Testis (tissue), 3 donors: ENCODE data around the gene MYO3A. TPM values are rescaled to one million over a fixed set of nuclear protein-coding genes. Genes with fewer than 3 reads are reported as not detected.

Experiments
- DNase-seq: peaks from one replicate; pipeline ENCODE4 v3.0.0-alpha.2; 2019
- H3K27ac ChIP-seq, 2 donors: fragments of 200-600 bp; sonication (generic); one replicate each; pipeline ENCODE4 v1.5.1; 2019
- H3K27me3 ChIP-seq: fragments of 200-600 bp; sonication (generic); one replicate; pipeline ENCODE4 v1.5.1; 2019
- H3K36me3 ChIP-seq: fragments of 200-600 bp; sonication (generic); one replicate; pipeline ENCODE4 v1.5.1; 2017; ENCODE audit warnings: low read depth; ENCODE audit errors: missing control alignments
- H3K4me1 ChIP-seq: fragments of 200-600 bp; sonication (generic); one replicate; pipeline ENCODE4 v1.5.1; 2019
- H3K4me3 ChIP-seq, 2 donors: fragments of 200-600 bp; sonication (generic); one replicate each; pipeline ENCODE4 v1.5.1; 2017 to 2019
- H3K9me3 ChIP-seq: fragments of 200-600 bp; sonication (generic); one replicate; pipeline ENCODE4 v1.5.1; 2017
- POLR2A ChIP-seq: fragments of 450-650 bp; IDR thresholded peaks from one replicate; pipeline ENCODE4 v1.6.1; 2017; ENCODE audit warnings: antibody characterized with exemption, mild to moderate bottlenecking, moderate library complexity
- WGBS, 2 donors: methylation state at CpG; one replicate each; pipeline ENCODE4 v1.1.5; 2018; 5-methylcytosine and 5-hydroxymethylcytosine counted together
- intact Hi-C: fragments of 100-400 bp; cut with DNase I; formaldehyde crosslinking; loops from one replicate; pipeline ENCODE4 v1.15.1; 2023; ENCODE audit warnings: low total_unique reads
- polyA plus RNA-seq: library from polyadenylated mRNA; stranded (reverse); fragments of 350-450 nt; fragmentation: Illumina TruSeq; extraction: RNeasy Lipid Tissue Mini Kit (QIAGEN cat#74804); gene quantifications from one replicate; pipeline ENCODE4 v1.2.3, GENCODE V29; 2014; ENCODE audit warnings: low read depth, low replicate concordance; ENCODE audit not compliant: insufficient read depth
- total RNA-seq, 2 donors: library from RNA; depleted of rRNA; stranded (reverse); fragments of >200 nt; gene quantifications; one replicate each; pipeline ENCODE4 v1.2.3, GENCODE V29; 2016
- TF ChIP-seq, protein P1 (sequence below), 3 experiments: fragments of 450-650 bp in 2 of 3; fragments of 200-600 bp in 1 of 3; sonication (generic) in 1 of 3; IDR thresholded peaks; one replicate each; pipeline ENCODE4 v1.5.1; 2016 to 2019; ENCODE audit warnings: antibody characterized with exemption in 3 of 3, mild to moderate bottlenecking in 2 of 3, moderate library complexity in 1 of 3

MYO3A gene
- total and polyA plus RNA-seq, 3 donors from 2014 or later = 8.7 to 21.1 (median 9.5) TPM

GRCh38 chr10:25952857-25953256 lies 18.8 kb downstream of the MYO3A start:
- Histone ChIP-seq H3K27ac (no peak overlapping the region), H3K27me3 (no peaks in the 10 kb centered on the region), H3K4me3 (no peak overlapping the region), H3K36me3 (no peaks in the 10 kb centered on the region), H3K9me3 (no peaks in the 10 kb centered on the region), H3K4me1 (no peaks in the 10 kb centered on the region)
- intact Hi-C loops = no loop called here
- WGBS, 2 donors = 84 to 89% methylated on average over 2 of the region's 2 CpGs
- no peak for DNase-seq
- TF ChIP-seq, protein P1, sequence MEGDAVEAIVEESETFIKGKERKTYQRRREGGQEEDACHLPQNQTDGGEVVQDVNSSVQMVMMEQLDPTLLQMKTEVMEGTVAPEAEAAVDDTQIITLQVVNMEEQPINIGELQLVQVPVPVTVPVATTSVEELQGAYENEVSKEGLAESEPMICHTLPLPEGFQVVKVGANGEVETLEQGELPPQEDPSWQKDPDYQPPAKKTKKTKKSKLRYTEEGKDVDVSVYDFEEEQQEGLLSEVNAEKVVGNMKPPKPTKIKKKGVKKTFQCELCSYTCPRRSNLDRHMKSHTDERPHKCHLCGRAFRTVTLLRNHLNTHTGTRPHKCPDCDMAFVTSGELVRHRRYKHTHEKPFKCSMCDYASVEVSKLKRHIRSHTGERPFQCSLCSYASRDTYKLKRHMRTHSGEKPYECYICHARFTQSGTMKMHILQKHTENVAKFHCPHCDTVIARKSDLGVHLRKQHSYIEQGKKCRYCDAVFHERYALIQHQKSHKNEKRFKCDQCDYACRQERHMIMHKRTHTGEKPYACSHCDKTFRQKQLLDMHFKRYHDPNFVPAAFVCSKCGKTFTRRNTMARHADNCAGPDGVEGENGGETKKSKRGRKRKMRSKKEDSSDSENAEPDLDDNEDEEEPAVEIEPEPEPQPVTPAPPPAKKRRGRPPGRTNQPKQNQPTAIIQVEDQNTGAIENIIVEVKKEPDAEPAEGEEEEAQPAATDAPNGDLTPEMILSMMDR (IDR thresholded peaks at IDR 0.05) = no peak
- no peak for TF ChIP-seq POLR2A

DNA sequence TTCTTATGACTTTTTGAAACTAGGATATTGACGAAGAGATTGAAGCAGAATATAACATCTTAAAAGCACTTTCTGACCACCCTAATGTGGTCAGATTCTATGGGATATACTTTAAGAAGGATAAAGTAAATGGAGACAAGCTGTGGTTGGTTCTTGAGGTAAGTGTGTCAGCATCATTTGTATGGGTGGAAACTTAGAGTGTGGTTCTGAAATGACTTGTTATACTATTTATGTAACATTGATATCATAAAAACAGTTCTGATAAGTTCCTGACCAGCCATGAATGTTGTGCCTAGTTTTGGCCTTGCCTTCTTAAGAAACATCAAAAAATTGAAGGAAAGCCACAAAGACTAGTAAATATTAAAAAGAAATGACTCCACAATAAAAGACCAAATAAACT lies 20.8 kb downstream of the MYO3A start:
- no peaks in the 10 kb centered on the region for H3K27me3 ChIP-seq
- H3K4me3 ChIP-seq = no peak overlapping the region
- intact Hi-C loops = no loop called here
- no peaks in the 10 kb centered on the region for H3K4me1 ChIP-seq
- H3K27ac ChIP-seq = no peak overlapping the region
- H3K9me3 ChIP-seq = no peaks in the 10 kb centered on the region
- no peak for TF ChIP-seq POLR2A
- TF ChIP-seq, protein P1 (IDR thresholded peaks at IDR 0.05) = no peak
- WGBS, 2 donors = 71 to 85% methylated on average over 1 of the region's 1 CpG
- no peaks in the 10 kb centered on the region for H3K36me3 ChIP-seq
- DNase-seq = no peak

DNA sequence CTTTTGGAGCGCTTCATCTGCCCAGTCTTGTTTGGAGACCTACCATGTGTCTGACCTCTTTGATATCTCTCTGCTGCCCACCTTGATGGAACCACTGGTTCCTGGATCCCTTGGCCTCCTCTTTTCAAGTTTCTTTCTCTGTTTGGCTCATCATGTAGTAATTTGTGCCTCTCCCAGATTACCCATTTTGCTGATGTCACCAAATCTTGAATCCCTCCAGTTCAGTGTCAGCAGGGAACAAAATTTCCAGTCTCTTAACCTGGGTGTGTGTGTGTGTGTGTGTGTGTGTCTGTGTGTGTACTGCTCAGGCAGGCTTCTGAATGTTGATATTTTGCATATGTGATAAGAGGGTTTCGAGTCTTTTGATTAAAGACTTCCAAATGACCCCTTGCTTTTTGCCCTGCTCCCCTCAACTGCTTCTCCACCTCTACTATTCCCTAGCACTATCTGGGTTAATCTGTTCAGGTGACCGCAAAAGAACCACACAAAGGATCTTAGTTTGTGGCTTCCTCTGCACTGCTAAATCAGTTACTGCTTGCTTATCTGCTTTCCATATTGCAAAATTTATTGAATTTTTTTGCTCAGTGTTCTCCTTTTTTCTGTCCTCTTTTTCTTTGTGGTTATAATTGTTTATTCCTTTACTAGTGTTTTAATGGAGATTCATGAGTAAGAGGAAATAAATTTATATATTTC lies 25.7 kb downstream of the MYO3A start:
- 82% methylated on average over 3 of the region's 3 CpGs for WGBS, 2 donors

GRCh38 chr10:25965584-25965983 lies 31.6 kb downstream of the MYO3A start:
- DNase-seq = no peak
- Histone ChIP-seq H3K27ac (no peak overlapping the region), H3K4me3 (no peak overlapping the region), H3K9me3 (no peaks in the 10 kb centered on the region), H3K27me3 (no peaks in the 10 kb centered on the region), H3K4me1 (no peaks in the 10 kb centered on the region), H3K36me3 (no peaks in the 10 kb centered on the region)
- 84 to 89% methylated on average over 4 of the region's 4 CpGs for WGBS, 2 donors
- TF ChIP-seq POLR2A = no peak
- TF ChIP-seq, protein P1 (IDR thresholded peaks at IDR 0.05) = no peak
- intact Hi-C loops = no loop called here

More for the DNA sequence above, 25.7 kb downstream of the MYO3A start:
- Histone ChIP-seq H3K4me1 (no peaks in the 10 kb centered on the region), H3K27ac (no peak overlapping the region), H3K27me3 (no peaks in the 10 kb centered on the region), H3K4me3 (no peak overlapping the region), H3K36me3 (no peaks in the 10 kb centered on the region), H3K9me3 (no peaks in the 10 kb centered on the region)
- TF ChIP-seq, protein P1 (IDR thresholded peaks at IDR 0.05) = no peak
- TF ChIP-seq POLR2A = no peak
- DNase-seq = no peak
- intact Hi-C loops = no loop called here

- TF ChIP-seq POLR2A = no peak
- TF ChIP-seq, protein P1 (IDR thresholded peaks at IDR 0.05) = no peak
- H3K27me3 ChIP-seq = no peaks in the 10 kb centered on the region
- no peaks in the 10 kb centered on the region for H3K4me1 ChIP-seq
- H3K27ac ChIP-seq = no peak overlapping the region
- no peak overlapping the region for H3K4me3 ChIP-seq
- no peaks in the 10 kb centered on the region for H3K36me3 ChIP-seq
- WGBS, 2 donors = 82% methylated on average over 2 of the region's 2 CpGs
- intact Hi-C loops = no loop called here
- no peak for DNase-seq
- no peaks in the 10 kb centered on the region for H3K9me3 ChIP-seq
Measured at GRCh38 chr10:25966844-25967243, 32.8 kb downstream of the MYO3A start.
